C4-2B (cell line): Measurements from ENCODE around the gene BIN1.
A peak's percentile ranks its signal among the peaks of the same experiment; 100 is the strongest.

Experiments used
- H3K27ac ChIP-seq: fragments of 450-650 bp; 2 replicates; pipeline ENCODE4 v1.5.1; 2017
- ZFX ChIP-seq: fragments of 450-650 bp; IDR thresholded peaks from 2 replicates; pipeline ENCODE4 v1.6.1; 2017
- TF ChIP-seq, protein P1 (sequence below): fragments of 450-650 bp; conservative IDR thresholded peaks from 2 replicates; pipeline ENCODE4 v1.5.1; 2017; ENCODE audit warnings: mild to moderate bottlenecking

BIN1 gene

DNA sequence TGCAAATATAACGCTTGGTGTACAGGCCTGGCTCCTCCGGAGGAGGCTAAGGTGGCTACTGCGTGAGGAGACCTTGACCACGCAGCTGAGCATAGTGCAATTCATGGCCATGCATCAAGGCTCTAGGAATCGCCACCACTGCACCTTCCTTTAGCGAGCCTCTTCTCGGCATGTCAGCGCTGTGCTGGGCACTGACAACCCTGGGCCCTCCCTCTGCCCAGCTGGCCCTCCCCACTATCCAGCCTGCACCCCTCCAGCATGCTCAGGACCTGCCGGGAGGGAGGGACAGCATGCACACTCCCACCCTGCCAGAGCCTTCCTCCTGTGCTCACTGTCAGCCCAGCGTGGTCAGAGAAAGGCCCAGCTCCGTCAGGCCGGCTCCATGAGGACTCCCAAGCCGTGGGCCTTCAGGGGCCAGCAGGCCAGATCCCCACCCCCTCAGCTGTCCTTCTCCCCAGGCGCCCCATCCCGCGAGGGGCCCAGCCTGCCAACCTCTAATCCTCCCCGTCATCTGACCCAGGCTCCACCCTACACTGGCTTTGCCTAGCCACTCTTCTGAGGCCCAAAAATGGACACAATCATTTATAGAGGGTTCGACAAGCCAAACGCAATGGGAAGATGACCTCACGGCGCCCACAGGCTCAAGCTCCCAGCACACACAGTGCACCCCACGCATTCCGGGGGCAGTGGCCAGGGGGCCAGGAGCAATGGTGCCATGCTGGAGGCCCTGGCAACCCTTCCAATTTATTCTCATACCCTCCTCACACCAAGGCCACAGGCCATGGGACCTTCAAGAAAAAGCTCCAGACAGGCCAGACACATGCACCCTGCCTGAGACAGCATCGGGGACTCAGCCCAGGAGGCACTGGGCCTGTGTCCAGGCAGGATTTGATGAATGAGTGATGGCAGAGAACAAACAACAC, 3.5 kb downstream of the BIN1 start:
- TF ChIP-seq ZFX = no peak
- TF ChIP-seq, protein P1, sequence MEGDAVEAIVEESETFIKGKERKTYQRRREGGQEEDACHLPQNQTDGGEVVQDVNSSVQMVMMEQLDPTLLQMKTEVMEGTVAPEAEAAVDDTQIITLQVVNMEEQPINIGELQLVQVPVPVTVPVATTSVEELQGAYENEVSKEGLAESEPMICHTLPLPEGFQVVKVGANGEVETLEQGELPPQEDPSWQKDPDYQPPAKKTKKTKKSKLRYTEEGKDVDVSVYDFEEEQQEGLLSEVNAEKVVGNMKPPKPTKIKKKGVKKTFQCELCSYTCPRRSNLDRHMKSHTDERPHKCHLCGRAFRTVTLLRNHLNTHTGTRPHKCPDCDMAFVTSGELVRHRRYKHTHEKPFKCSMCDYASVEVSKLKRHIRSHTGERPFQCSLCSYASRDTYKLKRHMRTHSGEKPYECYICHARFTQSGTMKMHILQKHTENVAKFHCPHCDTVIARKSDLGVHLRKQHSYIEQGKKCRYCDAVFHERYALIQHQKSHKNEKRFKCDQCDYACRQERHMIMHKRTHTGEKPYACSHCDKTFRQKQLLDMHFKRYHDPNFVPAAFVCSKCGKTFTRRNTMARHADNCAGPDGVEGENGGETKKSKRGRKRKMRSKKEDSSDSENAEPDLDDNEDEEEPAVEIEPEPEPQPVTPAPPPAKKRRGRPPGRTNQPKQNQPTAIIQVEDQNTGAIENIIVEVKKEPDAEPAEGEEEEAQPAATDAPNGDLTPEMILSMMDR = no peak
- no peak overlapping the region for H3K27ac ChIP-seq

DNA sequence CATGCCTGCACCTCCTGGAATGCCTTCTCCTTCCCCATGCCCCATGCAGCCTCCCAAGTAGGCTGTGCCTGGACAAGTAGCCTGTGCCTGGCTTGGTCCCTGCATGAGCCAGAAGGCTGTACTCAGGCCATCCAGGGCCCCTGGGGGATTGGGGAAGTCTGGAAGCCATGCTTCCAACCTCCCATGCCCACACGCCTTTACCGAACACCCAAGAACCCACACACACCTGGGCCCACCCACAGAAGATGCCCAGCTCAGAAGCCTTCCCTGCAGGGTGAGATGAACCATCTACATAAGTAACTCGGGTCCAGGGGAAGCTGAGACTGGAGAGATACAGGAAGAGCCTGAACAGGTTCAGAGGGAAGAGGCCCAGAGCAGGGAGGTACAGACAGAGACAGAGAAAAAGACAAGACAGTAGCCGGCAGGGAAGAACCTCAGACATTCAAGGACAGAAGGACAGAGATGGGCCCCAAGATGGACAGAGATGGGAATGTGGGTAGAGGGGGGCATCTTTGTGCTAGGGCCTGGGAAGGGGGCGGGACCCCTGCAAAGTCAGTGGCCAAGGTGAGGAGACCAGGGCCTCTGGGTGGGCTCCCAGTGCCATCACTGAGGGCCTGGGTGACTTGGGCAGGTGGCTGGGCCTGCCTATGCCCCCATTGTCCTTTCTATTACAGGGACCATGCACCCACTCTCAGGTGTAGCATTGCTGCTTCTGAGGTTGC, 4.3 kb downstream of the BIN1 start:
- no peak for TF ChIP-seq ZFX
- TF ChIP-seq, protein P1 = no peak
- H3K27ac ChIP-seq = no peak overlapping the region

DNA sequence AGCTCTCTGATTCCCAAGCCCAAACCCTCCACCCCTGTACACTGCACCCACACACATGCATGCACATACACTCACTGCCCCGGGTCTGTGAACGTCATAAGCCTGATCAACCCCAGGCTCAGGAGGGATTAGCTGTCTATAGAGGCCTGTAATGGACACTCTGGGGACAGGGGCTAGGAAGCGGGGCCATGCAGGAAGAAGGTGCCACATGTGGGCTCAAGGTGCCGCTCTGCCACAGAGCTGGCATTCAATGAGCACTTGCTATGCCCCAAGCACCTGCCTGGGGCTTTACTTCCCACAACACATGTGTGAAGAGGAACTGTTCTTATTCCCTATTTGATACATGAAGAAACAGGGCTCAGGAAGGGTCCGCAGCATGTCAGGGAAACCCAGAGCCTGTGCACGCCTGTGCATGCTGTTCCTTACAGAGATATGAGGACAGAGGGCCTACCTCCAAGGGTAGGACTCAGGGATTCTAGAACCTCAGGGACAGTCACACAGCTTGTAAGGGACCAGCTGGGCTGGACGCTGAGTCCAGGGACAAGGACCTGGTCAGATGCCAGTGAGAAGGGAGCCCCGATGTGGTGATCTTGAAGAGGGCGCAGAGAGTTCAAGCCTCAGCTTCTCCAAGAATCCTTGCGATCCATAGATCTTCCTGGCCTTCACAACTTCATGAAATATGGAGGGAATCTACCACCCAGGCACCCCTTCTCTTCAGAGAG, 5.0 kb downstream of the BIN1 start:
- TF ChIP-seq, protein P1 = no peak
- no peak for TF ChIP-seq ZFX
- H3K27ac ChIP-seq = peak overlapping the region; percentile 52

DNA sequence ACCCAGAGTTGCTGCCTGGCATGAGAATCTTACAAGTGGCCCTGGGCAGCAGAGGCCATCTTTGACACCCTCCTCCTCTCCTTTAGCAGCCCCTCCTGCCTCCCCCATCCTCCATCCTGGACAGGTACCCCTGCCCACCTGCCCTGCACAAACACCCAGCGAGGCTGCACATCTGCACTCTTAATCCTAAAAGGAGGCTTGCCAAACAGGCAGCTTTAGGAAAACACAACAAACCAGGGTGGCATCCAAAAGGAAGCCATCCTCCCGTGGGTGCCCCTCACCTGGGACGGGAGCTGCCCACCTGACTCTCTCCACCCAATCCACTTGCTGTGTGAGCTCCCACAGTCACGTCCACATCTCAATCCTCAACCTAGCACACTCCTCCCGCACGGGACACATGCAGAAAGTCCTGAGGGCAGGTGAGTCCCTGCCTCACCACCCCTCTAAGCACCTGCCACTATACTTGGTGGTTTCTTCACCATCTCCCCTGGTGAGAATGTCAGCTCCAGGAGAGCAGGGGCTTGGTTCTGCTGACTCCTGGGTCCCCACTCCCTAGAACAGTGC, 5.8 kb downstream of the BIN1 start:
- H3K27ac ChIP-seq = peak overlapping the region; percentile 52
- TF ChIP-seq ZFX = no peak
- TF ChIP-seq, protein P1 = no peak

DNA sequence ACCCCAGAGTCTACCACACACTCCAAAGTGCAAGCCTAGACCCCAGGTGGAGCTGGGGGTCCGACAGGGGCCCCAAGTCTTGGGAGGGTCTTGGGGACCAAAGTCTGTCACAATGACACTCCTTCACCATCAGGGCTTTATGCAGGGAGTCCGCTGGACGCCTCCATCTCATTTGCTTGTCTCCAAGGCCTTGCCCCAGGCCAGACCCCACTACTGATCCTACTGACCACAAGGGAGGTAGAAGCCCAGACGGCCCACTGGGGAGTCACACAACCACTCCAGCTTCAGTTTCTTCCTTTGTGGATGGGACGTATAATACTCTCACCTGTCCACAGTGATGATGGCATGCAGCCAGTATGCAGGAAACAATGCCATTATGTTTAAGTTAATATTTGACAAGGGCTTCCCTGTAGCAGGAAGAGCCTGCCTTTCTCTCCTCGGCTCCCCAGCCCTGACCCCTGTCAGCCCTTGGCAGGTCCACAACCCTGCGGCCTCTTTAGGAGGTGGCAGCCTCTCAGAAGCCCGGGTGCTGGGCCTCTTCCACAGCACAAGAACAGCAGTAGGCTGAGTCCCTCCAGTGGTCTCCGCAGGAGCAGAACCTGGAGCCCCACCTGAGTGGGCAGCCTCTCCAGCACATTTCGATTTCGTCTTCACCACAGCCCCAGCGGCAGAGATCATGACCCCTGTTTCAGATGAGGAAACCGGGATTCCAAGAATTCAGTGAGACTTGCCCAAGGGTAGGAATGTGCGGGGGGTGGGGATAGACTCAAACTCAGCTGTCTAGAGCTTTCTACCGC, 6.5 kb downstream of the BIN1 start:
- H3K27ac ChIP-seq = peak overlapping the region; percentile 52
- no peak for TF ChIP-seq ZFX
- TF ChIP-seq, protein P1 = no peak

DNA sequence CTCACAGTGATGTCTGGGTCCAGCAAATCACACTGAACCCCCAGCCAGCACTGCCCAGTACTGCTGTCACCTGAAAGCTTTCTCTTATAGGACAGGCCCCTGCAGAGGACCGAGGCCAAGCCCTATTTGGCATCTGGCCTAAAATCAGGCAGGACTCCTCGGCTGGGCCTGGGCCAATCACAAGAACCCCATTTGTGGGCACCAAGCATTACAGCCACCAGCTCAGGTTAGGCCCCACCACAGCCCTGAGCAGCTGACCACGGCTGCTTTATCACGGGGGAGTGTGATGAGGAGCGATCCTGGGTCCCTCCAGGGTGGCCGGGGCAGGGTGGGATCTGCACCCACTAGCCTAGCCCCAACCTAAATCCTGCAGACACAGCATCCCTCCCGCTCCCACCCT, 8.2 kb downstream of the BIN1 start:
- no peak overlapping the region for H3K27ac ChIP-seq
- no peak for TF ChIP-seq ZFX
- TF ChIP-seq, protein P1 = no peak
